ENCODE data around the gene CRYZL1. TPM values are rescaled to one million over a fixed set of nuclear protein-coding genes. Genes with fewer than 3 reads are reported as not detected.

The CRYZL1 gene
- total and polyA plus RNA-seq, 2 of the 8 experiments (the other 6 are each of a cell fraction or from before 2014, with no cell fraction given): 15.6 to 15.8 TPM

GRCh38 chr21:33682992-33683627, 41.6 kb upstream of the CRYZL1 start:
- Histone ChIP-seq H3K27me3 (replicated peaks in 1 of 4; ENCODE audit: control insufficient read depth in 3 of 4, extremely low read depth in 1 of 4, insufficient read depth in 3 of 4, low read length in 3 of 4) (no peaks in the 10 kb centered on the region), H3K14ac (ENCODE audit: insufficient read length) (no peak overlapping the region), H4K5ac (ENCODE audit: insufficient read length, low read depth, low read length) (no peak overlapping the region), H3K4me1 (replicated peaks in 1 of 4; ENCODE audit: control insufficient read depth in 3 of 4, insufficient read depth in 4 of 4, low read length in 3 of 4) (peaks cover 1 to 35% (median 18%) of the 10 kb centered on the region in 4 experiments; a peak in 6 of 7 replicates), H3K36me3 (ENCODE audit: control insufficient read depth in 2 of 4, insufficient read depth in 4 of 4, low read length in 3 of 4) (no peaks in the 10 kb centered on the region), H4K91ac (replicated peaks; ENCODE audit: insufficient read length, low read length) (no peak overlapping the region), H2BK12ac (ENCODE audit: low read depth, low read length) (peak overlapping the region; percentile 5; the same call in 1 of the 2 replicates), H3K56ac (replicated peaks; ENCODE audit: insufficient read length, low read depth, low read length) (no peak overlapping the region), H3K4ac (replicated peaks; ENCODE audit: insufficient read length, low read depth, low read length) (no peak overlapping the region), H3K9ac (replicated peaks in 1 of 4; ENCODE audit: extremely low read depth in 1 of 4, low read depth in 3 of 4, low read length in 3 of 4) (no peak overlapping the region), H3K4me2 (ENCODE audit: insufficient read depth in 1 of 2, low read depth in 2 of 2, low read length in 2 of 2) (peak overlapping the region in 1 of 2 experiments; percentile 59; a peak in 2 of 4 replicates), H4K8ac (ENCODE audit: extremely low read depth, insufficient read depth, low read length) (no peak overlapping the region), H3K23me2 (ENCODE audit: low read depth, low read length) (no peaks in the 10 kb centered on the region), H2AFZ (ENCODE audit: low read length) (no peak overlapping the region), H3K9me3 (ENCODE audit: insufficient read depth in 2 of 2, low read depth in 1 of 2, low read length in 1 of 2) (no peaks in the 10 kb centered on the region), H3K27ac (ENCODE audit: low read depth, low read length) (no peak overlapping the region; the same call in 1 of the 2 replicates), H2BK15ac (ENCODE audit: low read length) (no peak overlapping the region), H2BK20ac (ENCODE audit: low read length) (peak overlapping the region; percentile 0; the same call in 1 of the 2 replicates), H4K20me1 (replicated peaks in 1 of 2; ENCODE audit: control insufficient read depth in 1 of 2, insufficient read depth in 2 of 2, low read length in 2 of 2) (peaks cover 0 to 2% of the 10 kb centered on the region in 2 experiments), H3K18ac (ENCODE audit: extremely low read depth, low read length) (no peak overlapping the region; the same call in 1 of the 2 replicates), H3K23ac (ENCODE audit: insufficient read length) (no peak overlapping the region), H2BK120ac (replicated peaks; ENCODE audit: low read depth, low read length) (peak overlapping the region; percentile 8), H2AK5ac (ENCODE audit: low read depth, low read length) (0 out of 2 replicates have a peak overlapping the region, but pooled peaks have one; percentile 5), H3K79me1 (ENCODE audit: low read depth, low read length) (peaks cover 3% of the 10 kb centered on the region), H3K4me3 (ENCODE audit: extremely low read depth in 1 of 4, insufficient read depth in 2 of 4, low read depth in 3 of 4, low read length in 4 of 4) (no peak overlapping the region; a peak in 1 of 8 replicates), H2BK5ac (ENCODE audit: low read depth, low read length) (peak overlapping the region; percentile 18; the same call in 1 of the 2 replicates), H3K79me2 (ENCODE audit: control insufficient read depth in 1 of 2, insufficient read depth in 2 of 2, low read length in 2 of 2) (peaks cover 17 to 84% of the 10 kb centered on the region in 2 experiments)
- 65% methylated on average over 4 of the region's 4 CpGs; no CpG with 5 or more reads in 1 of the 2 experiments for WGBS, 2 experiments (ENCODE audit: extremely low coverage in 1 of 2, insufficient coverage in 1 of 2, insufficient read length in 1 of 2, insufficient replicate concordance in 2 of 2, low coverage in 1 of 2, low lambda C conversion rate in 2 of 2, missing lambda C conversion rate in 1 of 2)
- FAIRE-seq (no peak), DNase-seq (ENCODE audit: low read depth in 1 of 2, low spot score in 2 of 2) (peak in 1 of 2 experiments; percentile 5)
- ChIA-PET CTCF (ENCODE audit: partially characterized antibody) (interaction anchor here (0.9 kb wide), 1 partner anchor 53 kb away, joined by 3 read pairs; no protein-coding TSS in a partner anchor), POLR2A (ENCODE audit: partially characterized antibody) (interaction anchor here (0.6 to 2.6 kb wide), 4 partner anchors 15 to 287 kb away, joined by 3 to 7 read pairs (median 4); no protein-coding TSS in a partner anchor)
- no peak for TF ChIP-seq SRF (IDR thresholded peaks at IDR 0.05; ENCODE audit: low read depth, low read length)
- TF ChIP-seq JUND (IDR thresholded peaks at IDR 0.05; ENCODE audit: low read length): peak; percentile 26; the same call in 1 of the 2 replicates

Data from H1 (cell line).